GM13977 (cell line): ENCODE results near the gene CUTA.

Source experiments
- DNase-seq: peaks from one replicate; pipeline ENCODE4 v3.0.0; 2012; ENCODE audit warnings: low spot score
- CTCF ChIP-seq: IDR thresholded peaks from 2 replicates; pipeline ENCODE4 v1.5.1; 2012; ENCODE audit warnings: mild to moderate bottlenecking, control low read depth; ENCODE audit not compliant: insufficient read depth; ENCODE audit errors: extremely low read depth, missing control alignments
- in situ Hi-C: fragments of 300-500 bp; cut with MboI; formaldehyde crosslinking; loops from one replicate; pipeline ENCODE4 v1.12.0; 2022; ENCODE audit warnings: low sequenced_read_pairs, low pct_unique_long_range_greater_than_20kb, mixed read lengths, inconsistent platforms; ENCODE audit not compliant: unreplicated experiment

The CUTA gene

GRCh38 chr6:33440649-33441309 is 22.9 kb upstream of the CUTA start:
- in situ Hi-C loops: no loop called here
- no peak for DNase-seq
- no peak for TF ChIP-seq CTCF

GRCh38 chr6:33439956-33440648 is 22.2 kb upstream of the CUTA start:
- no peak for TF ChIP-seq CTCF
- in situ Hi-C loops: no loop called here
- no peak for DNase-seq

GRCh38 chr6:33438978-33439594 is 21.2 kb upstream of the CUTA start:
- no peak for TF ChIP-seq CTCF
- in situ Hi-C loops: no loop called here
- DNase-seq: no peak

- no peak for DNase-seq
- no peak for TF ChIP-seq CTCF
- in situ Hi-C loops: no loop called here
These were observed 19.8 kb upstream of the CUTA start for GRCh38 chr6:33437666-33438065.

GRCh38 chr6:33434961-33435360 is 17.1 kb upstream of the CUTA start:
- TF ChIP-seq CTCF: no peak
- no peak for DNase-seq
- in situ Hi-C loops: no loop called here

- in situ Hi-C loops: no loop called here
These were observed 15.8 kb upstream of the CUTA start for GRCh38 chr6:33433544-33434191.

More at GRCh38 chr6:33433544-33434191, 15.8 kb upstream of the CUTA start:
- no peak for DNase-seq
- TF ChIP-seq CTCF: no peak
